HL-60 (cell line): Measurements from ENCODE around the gene STOX2.

Source experiments
- CTCF ChIP-seq: IDR thresholded peaks from one replicate; pipeline ENCODE4 v1.5.1; 2011; ENCODE audit warnings: low read length, control low read depth, inconsistent platforms; ENCODE audit not compliant: insufficient read depth
- GABPA ChIP-seq: IDR thresholded peaks from 2 replicates; pipeline ENCODE4 v1.6.1; 2012; ENCODE audit warnings: low read depth
- POLR2AphosphoS5 ChIP-seq: IDR thresholded peaks from 2 replicates; pipeline ENCODE4 v1.6.1; 2012; ENCODE audit warnings: low read depth
- REST ChIP-seq: IDR thresholded peaks from 2 replicates; pipeline ENCODE4 v1.6.1; 2012; ENCODE audit warnings: low read depth; ENCODE audit not compliant: insufficient replicate concordance
- SPI1 ChIP-seq: IDR thresholded peaks from 2 replicates; pipeline ENCODE4 v1.6.1; 2012; ENCODE audit warnings: low read depth, mild to moderate bottlenecking, borderline replicate concordance

GRCh38 chr4:183876268-183876934, 28.7 kb upstream of the STOX2 start:
- TF ChIP-seq CTCF (no peak), GABPA (no peak), POLR2AphosphoS5 (no peak), REST (no peak), SPI1 (no peak)
